IMR-90 (cell line): Measurements from ENCODE around the gene PTCD2.

Experiments
- BHLHE40 ChIP-seq: fragments of 150-350 bp; IDR thresholded peaks from 2 replicates; pipeline ENCODE4 v1.6.1; 2016; ENCODE audit warnings: mild to moderate bottlenecking, low read depth, low read length
- CTCF ChIP-seq: conservative IDR thresholded peaks from 2 replicates; pipeline ENCODE4 v1.5.1; 2012; ENCODE audit warnings: mild to moderate bottlenecking, low read depth, low read length, improper control_type of control experiment
- ELK1 ChIP-seq: fragments of 150-350 bp; IDR thresholded peaks from 2 replicates; pipeline ENCODE4 v1.6.1; 2016; ENCODE audit warnings: low read depth, mild to moderate bottlenecking, low read length, moderate library complexity, borderline replicate concordance
- FOS ChIP-seq: fragments of 150-350 bp; IDR thresholded peaks from 2 replicates; pipeline ENCODE4 v1.6.1; 2016; ENCODE audit warnings: low read depth, low read length
- MAZ ChIP-seq: IDR thresholded peaks from 2 replicates; pipeline ENCODE4 v1.6.1; 2012; ENCODE audit warnings: low read depth, mild to moderate bottlenecking, low read length, improper control_type of control experiment, moderate library complexity, borderline replicate concordance
- MXI1 ChIP-seq: IDR thresholded peaks from 2 replicates; pipeline ENCODE4 v1.6.1; 2012; ENCODE audit warnings: low read depth, mild to moderate bottlenecking, low read length, moderate library complexity, borderline replicate concordance
- POLR2A ChIP-seq: IDR thresholded peaks from 2 replicates; pipeline ENCODE4 v1.6.1; 2012; ENCODE audit warnings: mild to moderate bottlenecking, low read depth, low read length
- RAD21 ChIP-seq: IDR thresholded peaks from 2 replicates; pipeline ENCODE4 v1.6.1; 2012; ENCODE audit warnings: low read length, improper control_type of control experiment
- SMC3 ChIP-seq: fragments of 150-350 bp; IDR thresholded peaks from 2 replicates; pipeline ENCODE4 v1.6.1; 2016; ENCODE audit warnings: low read depth, mild to moderate bottlenecking, antibody characterized with exemption, low read length, moderate library complexity
- TF ChIP-seq, protein P1 (sequence below): fragments of 150-350 bp; IDR thresholded peaks from 2 replicates; pipeline ENCODE4 v1.6.1; 2017; ENCODE audit warnings: mild to moderate bottlenecking, antibody characterized with exemption, low read length, low read depth

DNA sequence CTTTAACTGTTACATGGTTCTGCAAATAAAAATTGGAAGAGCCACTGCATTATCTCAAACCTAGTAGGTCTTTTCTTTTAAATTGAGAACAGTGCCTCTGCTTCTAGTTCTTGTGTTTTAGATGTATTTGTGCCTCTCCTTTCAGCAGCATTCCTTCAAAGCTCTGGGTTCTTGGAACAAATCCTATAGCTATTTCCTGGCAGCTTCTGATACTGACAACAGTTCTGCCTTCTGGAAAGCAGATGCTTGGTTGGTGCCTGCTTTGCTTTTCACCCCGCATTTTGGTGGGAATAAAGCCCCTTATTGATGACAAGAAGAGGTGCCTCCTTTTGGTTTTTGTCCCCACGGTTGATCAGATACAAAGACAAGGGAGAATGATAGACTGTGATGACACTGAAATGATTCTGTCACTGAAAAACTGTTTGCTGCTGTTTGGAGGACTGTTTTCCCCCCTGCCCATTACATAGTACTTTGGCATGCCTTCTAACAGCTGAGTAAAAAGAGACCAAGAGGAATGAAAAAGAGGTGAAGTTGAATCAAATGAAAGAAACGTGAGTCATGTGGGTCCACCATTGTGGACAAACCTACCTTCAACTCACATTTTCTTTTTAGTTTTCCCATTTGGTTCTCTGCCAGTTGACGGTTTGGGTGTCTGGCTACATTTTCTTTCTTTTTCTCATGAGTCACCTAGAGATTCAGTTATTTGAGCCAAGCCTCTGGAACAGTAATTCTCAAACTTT, 5.6 kb downstream of the PTCD2 start:
- TF ChIP-seq POLR2A (no peak), CTCF (no peak), RAD21 (no peak), MXI1 (no peak), BHLHE40 (no peak), ELK1 (no peak), MAZ (no peak), FOS (peak; percentile 16; the same call in 1 of the 2 replicates), SMC3 (no peak)
- TF ChIP-seq, protein P1, sequence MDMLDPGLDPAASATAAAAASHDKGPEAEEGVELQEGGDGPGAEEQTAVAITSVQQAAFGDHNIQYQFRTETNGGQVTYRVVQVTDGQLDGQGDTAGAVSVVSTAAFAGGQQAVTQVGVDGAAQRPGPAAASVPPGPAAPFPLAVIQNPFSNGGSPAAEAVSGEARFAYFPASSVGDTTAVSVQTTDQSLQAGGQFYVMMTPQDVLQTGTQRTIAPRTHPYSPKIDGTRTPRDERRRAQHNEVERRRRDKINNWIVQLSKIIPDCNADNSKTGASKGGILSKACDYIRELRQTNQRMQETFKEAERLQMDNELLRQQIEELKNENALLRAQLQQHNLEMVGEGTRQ = no peak
